Transverse colon (tissue), 4 donors: ENCODE measurements around the gene SPATA31D3. TPM values are rescaled to one million over a fixed set of nuclear protein-coding genes. Genes with fewer than 3 reads are reported as not detected.
A peak's percentile ranks its signal among the peaks of the same experiment; 100 is the strongest.

Experiments used
- DNase-seq: peaks from one replicate; pipeline ENCODE4 v3.0.0-alpha.2; 2019
- H3K27ac ChIP-seq, 4 donors: fragments of 200-600 bp; sonication (generic); 2 replicates each; pipeline ENCODE4 v1.5.1; 2016 to 2018; ENCODE audit warnings: inconsistent platforms in 4 of 4
- H3K27me3 ChIP-seq: fragments of 200-600 bp; sonication (generic); 2 replicates; pipeline ENCODE4 v1.5.1; 2017; ENCODE audit warnings: inconsistent platforms
- H3K36me3 ChIP-seq, 4 donors: fragments of 200-600 bp; sonication (generic); 2 replicates each; pipeline ENCODE4 v1.5.1; 2017 to 2019; ENCODE audit warnings: inconsistent platforms in 4 of 4
- H3K4me1 ChIP-seq, 4 donors: fragments of 200-600 bp; sonication (generic); 2 replicates each; pipeline ENCODE4 v1.5.1; 2017 to 2020; ENCODE audit warnings: inconsistent platforms in 4 of 4
- H3K4me3 ChIP-seq, 4 donors: fragments of 200-600 bp; sonication (generic); 1 replicate in 1 of 4; 2 replicates in 3 of 4; pipeline versions ENCODE4 v1.5.1 to v1.6.1; 2017 to 2019; ENCODE audit warnings: inconsistent platforms in 4 of 4
- H3K9me3 ChIP-seq, 2 donors: fragments of 200-600 bp; sonication (generic); 2 replicates each; pipeline ENCODE4 v1.5.1; 2017 to 2019; ENCODE audit warnings: inconsistent platforms in 2 of 2
- CTCF ChIP-seq, 5 experiments: fragments of 200-600 bp in 3 of 5; fragments of 450-650 bp in 2 of 5; sonication (generic) in 3 of 5; IDR thresholded peaks; 1 replicate in 2 of 5; 2 replicates in 3 of 5; pipeline ENCODE4 v1.5.1; 2016 to 2017; ENCODE audit warnings: antibody characterized with exemption in 5 of 5, inconsistent platforms in 3 of 5, mild to moderate bottlenecking in 2 of 5, moderate library complexity in 1 of 5
- EP300 ChIP-seq: sonication (generic); formaldehyde crosslinking; IDR thresholded peaks from one replicate; pipeline ENCODE4 v1.6.1; 2017; ENCODE audit warnings: antibody characterized with exemption, low read depth
- POLR2A ChIP-seq: fragments of 450-650 bp; IDR thresholded peaks from one replicate; pipeline ENCODE4 v1.6.1; 2016; ENCODE audit warnings: antibody characterized with exemption, mild to moderate bottlenecking, moderate library complexity
- POLR2AphosphoS5 ChIP-seq, 3 donors: sonication (generic); formaldehyde crosslinking; IDR thresholded peaks; one replicate each; pipeline ENCODE4 v1.6.1; 2016; ENCODE audit warnings: antibody characterized with exemption in 3 of 3
- WGBS, 2 donors: methylation state at CpG; one replicate each; pipeline ENCODE4 v1.1.5; 2018; ENCODE audit warnings: low coverage in 1 of 2; 5-methylcytosine and 5-hydroxymethylcytosine counted together
- in situ Hi-C, 4 donors: fragments of 200-750 bp; cut with MboI; loops; one replicate each; pipeline versions ENCODE4 v1.15.0 to v1.15.1; 2017; ENCODE audit warnings: low sequenced_read_pairs in 3 of 4, low pct_ligation_motif_present in 1 of 4, low pct_unique_long_range_greater_than_20kb in 1 of 4
- intact Hi-C: fragments of 100-400 bp; cut with DNase I; formaldehyde crosslinking; loops from one replicate; pipeline ENCODE4 v1.15.1; 2023; ENCODE audit warnings: low total_unique reads
- total RNA-seq, 4 donors: library from RNA; depleted of rRNA; stranded (reverse); fragments of >200 nt; gene quantifications; one replicate each; pipeline ENCODE4 v1.1.0, GENCODE V29; 2016

The SPATA31D3 gene
- total RNA-seq, 4 donors from 2014 or later: not detected

- no peak for DNase-seq
- TF ChIP-seq POLR2A (no peak), POLR2AphosphoS5 (IDR thresholded peaks at IDR 0.05) (no peak), EP300 (no peak), CTCF (IDR thresholded peaks at IDR 0.05) (peak in 1 of 5 experiments; percentile 7)
- Histone ChIP-seq H3K27me3 (no peaks in the 10 kb centered on the region), H3K4me1 (no peaks in the 10 kb centered on the region), H3K27ac (no peak overlapping the region), H3K4me3 (no peak overlapping the region), H3K36me3 (no peaks in the 10 kb centered on the region), H3K9me3 (no peaks in the 10 kb centered on the region)
- intact Hi-C loops (no loop called here), in situ Hi-C loops (no loop called here)
Observed at GRCh38 chr9:81971727-81972126, 28.4 kb downstream of the SPATA31D3 start.

GRCh38 chr9:81974764-81975163 is 31.5 kb downstream of the SPATA31D3 start:
- WGBS, 2 donors: 87 to 90% methylated on average over 5 of the region's 5 CpGs

GRCh38 chr9:81976351-81976750 is 33.1 kb downstream of the SPATA31D3 start:
- TF ChIP-seq EP300 (no peak), POLR2A (no peak), CTCF (IDR thresholded peaks at IDR 0.05) (no peak), POLR2AphosphoS5 (IDR thresholded peaks at IDR 0.05) (no peak)
- intact Hi-C loops (no loop called here), in situ Hi-C loops (no loop called here)
- Histone ChIP-seq H3K4me3 (no peak overlapping the region), H3K27ac (no peak overlapping the region), H3K9me3 (no peaks in the 10 kb centered on the region), H3K36me3 (no peaks in the 10 kb centered on the region), H3K27me3 (no peaks in the 10 kb centered on the region), H3K4me1 (no peaks in the 10 kb centered on the region)
- DNase-seq: no peak
- 92 to 100% methylated on average over 11 of the region's 11 CpGs for WGBS, 2 donors

More at GRCh38 chr9:81974764-81975163, 31.5 kb downstream of the SPATA31D3 start:
- Histone ChIP-seq H3K4me1 (no peaks in the 10 kb centered on the region), H3K27ac (no peak overlapping the region), H3K4me3 (no peak overlapping the region), H3K9me3 (no peaks in the 10 kb centered on the region), H3K27me3 (no peaks in the 10 kb centered on the region), H3K36me3 (no peaks in the 10 kb centered on the region)
- DNase-seq: no peak
- intact Hi-C loops (no loop called here), in situ Hi-C loops (no loop called here)
- no peak for TF ChIP-seq POLR2AphosphoS5 (IDR thresholded peaks at IDR 0.05)
- no peak for TF ChIP-seq CTCF (IDR thresholded peaks at IDR 0.05)
- TF ChIP-seq EP300: no peak
- TF ChIP-seq POLR2A: no peak

GRCh38 chr9:81979196-81979595 is 35.9 kb downstream of the SPATA31D3 start:
- H3K27ac ChIP-seq: no peak overlapping the region
- no peaks in the 10 kb centered on the region for H3K9me3 ChIP-seq
- in situ Hi-C loops: no loop called here

More at GRCh38 chr9:81979196-81979595, 35.9 kb downstream of the SPATA31D3 start:
- Histone ChIP-seq H3K4me1 (no peaks in the 10 kb centered on the region), H3K36me3 (no peaks in the 10 kb centered on the region), H3K4me3 (no peak overlapping the region), H3K27me3 (no peaks in the 10 kb centered on the region)
- 80% methylated on average over 2 of the region's 2 CpGs; no CpG with 5 or more reads in 1 of the 2 donors for whole genome bisulfite sequencing, 2 donors
- DNase-seq: no peak
- TF ChIP-seq EP300 (no peak), CTCF (IDR thresholded peaks at IDR 0.05) (no peak), POLR2AphosphoS5 (IDR thresholded peaks at IDR 0.05) (no peak), POLR2A (no peak)
- intact Hi-C loops: no loop called here
